ENCODE data around the gene ST3GAL5.
"Not testable (repeated sequence)": the region's sequence is repeated elsewhere in the genome, so short reads cannot be mapped to it uniquely, and the experiment has no call there.

Gene ST3GAL5

GRCh38 chr2:85917887-85918795 is 29.4 kb upstream of the ST3GAL5 start:
- DNase-seq (ENCODE audit: low read depth), result no peak

GRCh38 chr2:85915606-85916303 is 27.0 kb upstream of the ST3GAL5 start:
- no peak for DNase-seq (ENCODE audit: low read depth)

- no peak for DNase-seq (ENCODE audit: low read depth)
Observed at GRCh38 chr2:85914922-85915321, 26.1 kb upstream of the ST3GAL5 start.

GRCh38 chr2:85913884-85914881 is 25.4 kb upstream of the ST3GAL5 start:
- no peak for DNase-seq (ENCODE audit: low read depth)

- no peak for DNase-seq (ENCODE audit: low read depth)
Observed at GRCh38 chr2:85911814-85912692, 23.3 kb upstream of the ST3GAL5 start.

GRCh38 chr2:85911097-85911496 is 22.3 kb upstream of the ST3GAL5 start:
- DNase-seq (ENCODE audit: low read depth), result no peak

- DNase-seq (ENCODE audit: low read depth), result no peak
Observed at GRCh38 chr2:85909005-85909404, 20.2 kb upstream of the ST3GAL5 start.

- DNase-seq (ENCODE audit: low read depth), result no peak
Observed at GRCh38 chr2:85908506-85908905, 19.7 kb upstream of the ST3GAL5 start.

GRCh38 chr2:85907671-85908157 is 18.9 kb upstream of the ST3GAL5 start:
- no peak for DNase-seq (ENCODE audit: low read depth)

- no peak for DNase-seq (ENCODE audit: low read depth)
Observed at GRCh38 chr2:85906748-85907147, 18.0 kb upstream of the ST3GAL5 start.

- no peak for DNase-seq (ENCODE audit: low read depth)
Observed at GRCh38 chr2:85905891-85906290, 17.1 kb upstream of the ST3GAL5 start.

- DNase-seq (ENCODE audit: low read depth), result no peak
Observed at GRCh38 chr2:85905187-85905666, 16.4 kb upstream of the ST3GAL5 start.

GRCh38 chr2:85903849-85904248 is 15.1 kb upstream of the ST3GAL5 start:
- DNase-seq (ENCODE audit: low read depth), result no peak

- DNase-seq (ENCODE audit: low read depth), result no peak
Observed at GRCh38 chr2:85902496-85902895, 13.7 kb upstream of the ST3GAL5 start.

GRCh38 chr2:85901155-85901554 is 12.4 kb upstream of the ST3GAL5 start:
- no peak for DNase-seq (ENCODE audit: low read depth)

- DNase-seq (ENCODE audit: low read depth), result no peak
Observed at GRCh38 chr2:85900366-85900765, 11.6 kb upstream of the ST3GAL5 start.

- DNase-seq (ENCODE audit: low read depth), result no peak
Observed at GRCh38 chr2:85899849-85900248, 11.1 kb upstream of the ST3GAL5 start.

GRCh38 chr2:85899284-85899683 is 10.5 kb upstream of the ST3GAL5 start:
- DNase-seq (ENCODE audit: low read depth), result no peak

GRCh38 chr2:85898881-85899280 is 10.1 kb upstream of the ST3GAL5 start:
- no peak for DNase-seq (ENCODE audit: low read depth)

GRCh38 chr2:85894554-85895278 is 5.9 kb upstream of the ST3GAL5 start:
- DNase-seq (ENCODE audit: low read depth), result not testable (repeated sequence)
